Sigmoid colon (tissue), 7 donors: ENCODE results near the gene PHC3. TPM values are rescaled to one million over a fixed set of nuclear protein-coding genes. Genes with fewer than 3 reads are reported as not detected.

Source experiments
- DNase-seq: peaks from one replicate; pipeline ENCODE4 v3.0.0-alpha.2; 2019
- H3K27ac ChIP-seq, 4 donors: fragments of 200-600 bp; sonication (generic); one replicate each; pipeline ENCODE4 v1.5.1; 2016 to 2019; ENCODE audit warnings: mild to moderate bottlenecking in 1 of 4
- H3K27me3 ChIP-seq, 3 donors: fragments of 200-600 bp; sonication (generic); one replicate each; pipeline ENCODE4 v1.5.1; 2019; ENCODE audit warnings: mild to moderate bottlenecking in 1 of 3
- H3K36me3 ChIP-seq, 4 donors: fragments of 200-600 bp; sonication (generic); one replicate each; pipeline ENCODE4 v1.5.1; 2016 to 2019
- H3K4me1 ChIP-seq, 4 donors: fragments of 200-600 bp; sonication (generic); one replicate each; pipeline ENCODE4 v1.5.1; 2017 to 2019
- H3K4me3 ChIP-seq, 4 donors: fragments of 200-600 bp; sonication (generic); one replicate each; pipeline ENCODE4 v1.5.1; 2017 to 2019; ENCODE audit warnings: mild to moderate bottlenecking in 2 of 4, moderate library complexity in 1 of 4
- H3K9me3 ChIP-seq, 4 donors: fragments of 200-600 bp in 3 of 4; sonication (generic) in 3 of 4; one replicate each; pipeline versions ENCODE4 v1.5.1 to v1.6.1; 2013 to 2019
- CTCF ChIP-seq, 4 experiments: fragments of 450-650 bp in 3 of 4; fragments of 200-600 bp in 1 of 4; IDR thresholded peaks; one replicate each; pipeline ENCODE4 v1.5.1; 2016 to 2019; ENCODE audit warnings: antibody characterized with exemption in 4 of 4, mild to moderate bottlenecking in 3 of 4, moderate library complexity in 2 of 4
- EP300 ChIP-seq, 4 donors: sonication (generic); formaldehyde crosslinking; IDR thresholded peaks; one replicate each; pipeline ENCODE4 v1.6.1; 2017; ENCODE audit warnings: antibody characterized with exemption in 4 of 4
- POLR2A ChIP-seq, 2 donors: fragments of 450-650 bp; IDR thresholded peaks; one replicate each; pipeline ENCODE4 v1.6.1; 2016; ENCODE audit warnings: antibody characterized with exemption in 2 of 2, mild to moderate bottlenecking in 2 of 2, moderate library complexity in 2 of 2
- POLR2AphosphoS5 ChIP-seq, 4 donors: sonication (generic); formaldehyde crosslinking; IDR thresholded peaks; one replicate each; pipeline ENCODE4 v1.6.1; 2017; ENCODE audit warnings: antibody characterized with exemption in 4 of 4
- WGBS, 2 donors: extraction: QIAGEN DNeasy Blood & Tissue Kit; methylation state at CpG; one replicate each; pipeline ENCODE4 v1.1.7; 2013; 5-methylcytosine and 5-hydroxymethylcytosine counted together
- intact Hi-C: fragments of 100-400 bp; cut with DNase I; formaldehyde crosslinking; loops from one replicate; pipeline ENCODE4 v1.15.1; 2023
- polyA plus RNA-seq, 3 donors: library from polyadenylated mRNA; stranded (reverse); fragments of 200-250 nt; gene quantifications; one replicate each; pipeline ENCODE4 v1.2.3, GENCODE V29; 2013
- total RNA-seq, 4 donors: library from RNA; depleted of rRNA; stranded (reverse); fragments of >200 nt; gene quantifications; one replicate each; pipeline ENCODE4 v1.1.0, GENCODE V29; 2016
- donor health status: healthy with polysubstance abuse.
- donor health status: Bipolar disorder and iron deficiency.
- donor health status: healthy.

The PHC3 gene
- total and polyA plus RNA-seq, 7 donors = 3.0 to 85.9 (median 56.4) TPM

DNA sequence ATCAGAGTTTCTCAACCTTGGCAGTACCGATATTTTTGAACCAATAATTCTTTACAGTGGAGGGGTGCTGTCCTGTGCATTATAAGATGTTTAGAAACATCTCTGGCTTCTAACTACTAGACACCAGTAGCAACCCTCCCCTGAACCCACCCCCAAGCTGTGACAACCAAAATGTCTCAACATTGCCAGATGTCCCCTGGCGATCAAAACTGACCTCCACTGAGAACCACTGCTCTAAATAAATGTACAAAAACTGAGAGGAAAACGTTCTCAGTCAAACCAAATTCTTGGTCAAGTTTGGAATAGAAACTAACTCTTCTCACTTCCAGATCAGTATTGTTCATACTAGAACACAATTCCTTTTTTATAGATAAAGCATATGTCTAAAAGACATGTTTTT lies 85.2 kb downstream of the PHC3 start:
- peaks cover 0 to 98% (median 26%) of the 10 kb centered on the region in 4 donors for H3K36me3 ChIP-seq

DNA sequence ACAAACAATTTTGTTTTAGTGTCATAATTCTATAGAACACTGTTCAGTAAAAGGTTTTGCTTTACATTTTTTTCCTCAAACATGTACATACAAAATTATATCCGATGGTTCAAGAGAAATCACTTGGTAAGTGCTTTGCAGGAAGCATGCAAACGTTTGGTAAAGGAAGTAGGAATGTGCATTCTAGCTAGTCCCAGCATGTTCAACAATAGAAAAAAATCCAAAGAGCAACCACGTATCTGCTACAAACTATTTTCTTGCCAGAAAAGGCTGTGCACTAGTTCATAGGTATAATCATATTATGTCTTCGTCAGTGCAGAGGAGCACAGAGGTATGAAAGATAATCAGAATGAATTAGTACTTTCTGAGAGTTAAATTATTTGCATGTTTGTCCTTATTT lies 85.8 kb downstream of the PHC3 start:
- Histone ChIP-seq H3K4me1 (no peaks in the 10 kb centered on the region), H3K27me3 (no peaks in the 10 kb centered on the region), H3K36me3 (peaks cover 0 to 98% (median 21%) of the 10 kb centered on the region in 4 donors), H3K9me3 (no peaks in the 10 kb centered on the region), H3K4me3 (no peak overlapping the region), H3K27ac (no peak overlapping the region)
- 74 to 78% methylated on average over 4 of the region's 4 CpGs for WGBS, 2 donors
- intact Hi-C loops = loop anchor here (5.0 to 10.0 kb wide), 2 partner anchors 77 to 301 kb away; no protein-coding TSS in a partner anchor
- TF ChIP-seq POLR2A (IDR thresholded peaks at IDR 0.05) = no peak
- no peak for TF ChIP-seq CTCF (IDR thresholded peaks at IDR 0.05)
- no peak for TF ChIP-seq EP300 (IDR thresholded peaks at IDR 0.05)
- no peak for TF ChIP-seq POLR2AphosphoS5 (IDR thresholded peaks at IDR 0.05)
- DNase-seq = no peak

More for the DNA sequence above, 85.2 kb downstream of the PHC3 start:
- H3K27ac ChIP-seq = no peak overlapping the region
- no peak for TF ChIP-seq POLR2AphosphoS5 (IDR thresholded peaks at IDR 0.05)
- TF ChIP-seq POLR2A (IDR thresholded peaks at IDR 0.05) = no peak
- no peak for TF ChIP-seq CTCF (IDR thresholded peaks at IDR 0.05)
- no peak for TF ChIP-seq EP300 (IDR thresholded peaks at IDR 0.05)
- 84 to 89% methylated on average over 3 of the region's 3 CpGs for WGBS, 2 donors
- no peaks in the 10 kb centered on the region for H3K4me1 ChIP-seq
- H3K27me3 ChIP-seq = no peaks in the 10 kb centered on the region
- H3K4me3 ChIP-seq = no peak overlapping the region
- H3K9me3 ChIP-seq = no peaks in the 10 kb centered on the region
- DNase-seq = no peak
- intact Hi-C loops = loop anchor here (5.0 to 10.0 kb wide), 2 partner anchors 76 to 302 kb away; no protein-coding TSS in a partner anchor

GRCh38 chr3:170092907-170093306 lies 88.6 kb downstream of the PHC3 start:
- Histone ChIP-seq H3K4me3 (no peak overlapping the region), H3K4me1 (no peaks in the 10 kb centered on the region), H3K9me3 (no peaks in the 10 kb centered on the region), H3K36me3 (peaks cover 0 to 89% (median 13%) of the 10 kb centered on the region in 4 donors), H3K27me3 (no peaks in the 10 kb centered on the region), H3K27ac (no peak overlapping the region)
- TF ChIP-seq EP300 (IDR thresholded peaks at IDR 0.05) (no peak), POLR2AphosphoS5 (IDR thresholded peaks at IDR 0.05) (no peak), CTCF (IDR thresholded peaks at IDR 0.05) (no peak), POLR2A (IDR thresholded peaks at IDR 0.05) (no peak)
- intact Hi-C loops = loop anchor here (10.0 kb wide), 1 partner anchor 298 kb away; no protein-coding TSS in a partner anchor
- WGBS, 2 donors = 93 to 95% methylated on average over 3 of the region's 3 CpGs
- no peak for DNase-seq

DNA sequence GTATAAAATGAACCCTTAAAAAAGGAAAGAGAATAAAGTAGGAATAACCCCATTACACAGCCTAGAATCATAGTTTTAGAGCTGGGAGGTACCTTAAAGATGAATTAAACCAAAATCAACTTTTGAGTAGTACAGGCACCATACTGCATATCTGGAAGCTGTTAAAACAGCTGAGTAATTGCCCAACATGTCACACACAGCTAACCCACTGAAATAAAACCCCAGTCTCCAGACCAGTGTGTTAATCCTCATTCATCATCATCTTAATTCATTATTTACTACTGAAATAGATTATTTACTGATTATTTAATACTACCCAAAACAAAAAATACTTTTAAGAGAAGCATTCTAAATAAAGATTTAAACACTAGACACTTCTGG lies 90.9 kb downstream of the PHC3 start:
- Histone ChIP-seq H3K4me3 (no peak overlapping the region), H3K36me3 (peaks cover 0 to 87% (median 6%) of the 10 kb centered on the region in 4 donors), H3K9me3 (no peaks in the 10 kb centered on the region), H3K27me3 (no peaks in the 10 kb centered on the region), H3K27ac (no peak overlapping the region), H3K4me1 (no peaks in the 10 kb centered on the region)
- no peak for DNase-seq
- no peak for TF ChIP-seq POLR2AphosphoS5 (IDR thresholded peaks at IDR 0.05)
- no peak for TF ChIP-seq CTCF (IDR thresholded peaks at IDR 0.05)
- TF ChIP-seq EP300 (IDR thresholded peaks at IDR 0.05) = no peak
- TF ChIP-seq POLR2A (IDR thresholded peaks at IDR 0.05) = no peak
- intact Hi-C loops = loop anchor here (10.0 kb wide), 1 partner anchor 296 kb away; no protein-coding TSS in a partner anchor
